GM12892 (cell line): ENCODE results near the gene GALNT13.

Source experiments
- POLR2A ChIP-seq: IDR thresholded peaks from 2 replicates; pipeline ENCODE4 v1.6.1; 2011; ENCODE audit warnings: low read depth, low read length, control low read depth
- POLR2AphosphoS5 ChIP-seq: IDR thresholded peaks from 2 replicates; pipeline ENCODE4 v1.6.1; 2011; ENCODE audit warnings: low read depth, low read length, control low read depth

DNA sequence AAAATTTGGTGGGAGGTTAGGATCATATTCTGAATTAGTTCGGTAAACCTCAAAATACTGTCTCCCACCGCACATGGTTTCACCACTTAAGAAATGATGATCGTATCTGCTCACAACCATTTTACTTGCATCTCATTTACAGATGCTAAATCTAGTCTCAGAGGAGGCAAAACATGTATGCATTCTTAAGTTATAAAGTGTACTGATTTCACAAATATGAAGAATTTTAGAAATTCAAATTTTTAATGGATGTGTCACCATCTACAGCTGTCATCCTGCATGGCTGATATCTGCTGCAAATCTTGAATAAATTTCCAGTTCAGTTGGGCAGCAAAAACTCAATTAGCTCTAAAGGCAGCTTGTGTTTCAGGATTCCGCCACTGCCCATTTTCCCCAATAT, 583.4 kb downstream of the GALNT13 start:
- TF ChIP-seq POLR2A: no peak
- TF ChIP-seq POLR2AphosphoS5: no peak
